ENCODE results near the gene CLECL1.
"Not testable (repeated sequence)": the region's sequence is repeated elsewhere in the genome, so short reads cannot be mapped to it uniquely, and the experiment has no call there.

The CLECL1 gene

DNA sequence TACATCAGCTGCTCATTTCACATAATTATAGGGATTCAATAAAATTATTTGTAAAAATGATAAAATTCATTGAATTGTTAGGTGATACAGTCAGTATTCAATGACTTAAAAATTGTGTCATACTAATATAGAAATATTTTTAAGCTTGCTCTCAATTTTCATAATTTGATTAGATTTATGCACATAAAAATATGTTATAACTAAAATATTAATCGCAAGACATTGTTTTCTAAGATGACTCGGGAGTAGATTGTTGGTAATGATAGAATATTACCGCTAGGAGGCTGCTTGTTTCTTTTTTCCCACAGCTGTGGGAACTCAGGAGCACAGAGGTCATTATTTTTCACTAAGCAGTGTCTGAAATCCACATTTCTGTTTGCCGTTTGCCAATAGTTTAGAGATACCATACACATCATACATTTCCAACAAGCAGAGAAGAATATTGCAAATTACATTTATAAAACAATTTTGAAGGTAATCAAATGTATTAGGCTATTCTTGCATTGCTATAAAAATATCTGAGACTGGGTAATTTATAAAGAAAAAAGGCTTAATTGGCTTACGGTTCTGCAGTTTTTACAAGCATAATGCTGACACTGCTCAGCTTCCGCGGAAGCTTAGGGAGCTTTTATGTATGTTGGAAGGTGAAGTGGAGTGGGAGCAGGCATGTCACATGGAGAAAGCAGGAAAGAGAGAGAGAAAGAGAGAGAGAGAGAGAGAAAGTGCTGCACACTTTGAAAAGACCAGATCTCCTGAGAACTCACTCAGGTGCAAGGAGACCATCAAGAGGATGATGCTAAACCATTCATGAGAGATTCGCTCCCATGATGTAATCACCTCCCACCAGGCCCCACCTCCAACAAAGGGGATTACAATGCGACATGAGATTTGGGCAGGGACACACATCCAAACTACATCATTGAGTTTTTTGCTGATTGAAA lies 18.6 kb upstream of the CLECL1 start:
- no peak for DNase-seq

DNA sequence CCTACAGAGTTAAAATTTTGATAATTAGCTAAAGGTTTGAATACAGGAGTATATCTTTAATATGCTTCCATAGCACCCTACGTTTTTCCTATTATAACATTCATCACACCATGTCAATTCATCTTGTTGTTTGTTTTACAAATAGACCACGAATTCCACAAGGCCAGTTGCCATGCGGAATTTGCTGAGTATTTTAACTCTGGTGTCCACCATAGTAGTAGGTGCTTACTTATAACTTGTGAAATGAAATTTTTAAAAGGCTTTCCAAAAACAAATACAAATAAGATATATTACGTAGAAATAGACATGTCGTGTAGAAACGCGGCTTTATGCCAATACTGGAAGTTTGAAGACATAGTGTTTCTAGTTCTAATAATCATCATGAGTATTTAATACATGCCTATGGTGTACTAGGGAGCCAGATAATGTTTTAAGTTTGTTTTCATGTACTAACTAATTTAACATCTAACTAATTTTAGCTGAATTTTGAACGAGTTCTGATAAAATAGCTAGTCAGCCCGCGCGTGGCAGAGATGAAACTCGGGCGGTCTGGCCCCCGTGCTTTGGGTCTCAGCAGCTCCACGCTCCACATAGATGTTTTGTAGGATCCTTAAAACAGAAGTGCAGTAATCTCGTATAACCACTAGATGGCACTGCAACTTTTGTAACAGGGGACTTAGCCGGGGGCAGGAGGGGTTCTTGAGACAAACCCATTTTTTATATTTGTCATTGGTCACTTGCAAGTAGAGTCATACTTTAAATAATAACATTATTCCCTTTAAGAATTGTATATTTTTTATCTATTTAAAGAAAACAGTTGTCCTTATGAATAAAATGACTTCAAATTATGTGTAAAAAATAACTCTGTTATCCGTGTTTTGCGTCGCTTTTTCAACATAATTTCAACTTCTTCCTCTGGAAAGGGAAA lies 17.6 kb upstream of the CLECL1 start:
- peak in 1 of 2 experiments; percentile 14 for DNase-seq

DNA sequence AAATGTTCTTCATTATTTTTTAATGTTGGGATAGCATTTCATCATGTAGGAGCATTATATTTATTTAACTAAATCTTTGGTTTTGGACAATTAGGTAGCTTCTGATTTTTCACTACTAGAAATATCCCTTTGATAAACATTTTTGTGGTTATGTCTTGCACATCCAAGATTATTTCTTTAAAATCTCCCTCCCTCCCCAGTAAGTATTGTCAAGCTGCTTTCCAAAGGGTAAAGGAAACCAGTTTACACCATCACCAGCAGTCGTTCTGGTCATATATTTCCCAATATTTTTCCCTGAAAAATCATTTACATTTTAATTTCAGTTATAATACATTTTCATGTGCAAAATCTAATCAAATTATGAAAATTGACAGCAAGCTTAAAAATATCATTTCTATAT lies 16.7 kb upstream of the CLECL1 start:
- no peak for DNase-seq

DNA sequence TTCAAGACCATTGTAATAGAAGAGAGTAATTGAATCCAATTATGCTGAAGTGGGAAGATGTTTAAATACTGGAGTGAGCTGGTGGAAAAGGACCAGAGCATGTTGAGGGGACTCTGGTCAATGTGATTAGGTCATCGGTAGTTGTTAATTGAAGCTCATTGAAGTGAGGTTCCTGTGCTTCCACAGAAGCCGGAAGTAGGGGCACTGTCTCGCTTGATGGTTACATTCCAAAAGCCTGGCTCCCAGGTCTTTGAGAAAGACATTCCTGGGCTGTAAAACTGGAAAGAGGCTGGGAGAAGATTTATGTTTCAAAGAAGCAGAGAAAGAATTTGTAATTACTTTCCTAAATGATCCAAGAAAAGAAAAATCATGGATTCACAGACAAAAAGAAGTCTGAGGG lies 12.3 kb upstream of the CLECL1 start:
- no peak for DNase-seq

DNA sequence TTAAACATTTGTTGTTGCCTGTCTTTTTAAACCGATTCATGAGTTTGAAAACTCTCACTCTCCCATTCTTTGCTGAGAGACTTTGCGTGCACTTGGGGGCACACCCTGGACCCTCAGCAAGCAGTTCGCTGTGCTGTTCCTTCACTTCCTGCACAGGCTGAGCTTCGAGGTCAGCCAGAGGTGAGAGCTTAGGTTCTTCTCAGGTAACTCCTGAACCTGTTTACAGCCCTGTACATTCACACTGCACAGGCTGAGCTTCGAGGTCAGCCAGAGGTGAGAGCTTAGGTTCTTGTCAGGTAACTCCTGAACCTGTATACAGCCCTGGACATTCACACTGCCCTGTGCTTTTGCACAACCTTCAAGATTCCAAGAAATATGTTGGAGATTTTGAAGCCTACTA lies 9.8 kb upstream of the CLECL1 start:
- no peak for DNase-seq

DNA sequence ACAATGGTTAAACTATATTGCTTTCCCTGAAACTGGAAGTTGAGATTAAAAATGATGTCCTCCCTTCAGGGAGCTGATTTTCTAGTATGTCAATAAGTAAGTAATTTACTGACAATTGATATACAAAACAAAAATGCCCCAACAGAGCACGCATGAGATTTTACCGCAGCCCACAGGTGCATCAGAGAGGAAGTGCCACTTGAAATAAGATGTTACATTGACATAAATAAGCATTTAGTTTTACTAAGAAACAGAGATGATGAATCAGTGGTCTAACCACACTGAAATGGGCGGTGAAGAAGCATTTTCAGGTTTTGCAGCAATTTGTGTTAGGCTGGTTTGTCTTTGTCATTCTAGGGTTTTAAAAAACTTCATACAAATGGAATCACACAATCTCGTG lies 8.8 kb upstream of the CLECL1 start:
- DNase-seq = no peak

DNA sequence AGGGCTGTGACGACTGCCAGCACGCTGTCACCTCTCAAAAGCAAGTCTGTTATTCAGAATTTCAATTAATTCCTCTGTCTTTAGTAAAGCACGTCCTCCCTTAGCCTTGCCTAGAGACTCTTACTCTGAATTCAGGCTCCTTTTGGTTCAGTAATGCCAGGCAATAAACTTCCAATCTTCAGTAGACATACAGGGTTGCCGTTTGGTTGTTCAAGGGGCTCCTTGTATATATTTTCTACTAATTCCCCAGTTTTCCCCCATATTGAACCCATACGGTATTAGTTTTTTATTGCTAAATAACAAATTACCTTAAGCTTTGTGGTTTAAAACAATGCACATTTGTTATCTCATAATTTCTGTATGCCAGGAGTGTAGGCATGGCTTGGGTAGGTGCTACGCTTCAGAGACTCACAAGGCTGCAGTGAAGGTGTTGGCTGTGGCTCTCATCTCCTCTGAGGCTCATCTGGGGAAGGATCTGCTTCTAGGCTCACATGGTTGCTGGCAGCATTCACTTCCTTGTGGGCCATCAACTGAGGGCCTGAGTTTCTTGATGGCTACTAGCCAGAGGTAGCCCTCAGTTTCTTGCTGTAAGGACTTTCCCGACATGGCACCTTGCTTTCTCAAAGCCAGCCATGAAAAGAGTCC lies 7.3 kb upstream of the CLECL1 start:
- no peak for DNase-seq

DNA sequence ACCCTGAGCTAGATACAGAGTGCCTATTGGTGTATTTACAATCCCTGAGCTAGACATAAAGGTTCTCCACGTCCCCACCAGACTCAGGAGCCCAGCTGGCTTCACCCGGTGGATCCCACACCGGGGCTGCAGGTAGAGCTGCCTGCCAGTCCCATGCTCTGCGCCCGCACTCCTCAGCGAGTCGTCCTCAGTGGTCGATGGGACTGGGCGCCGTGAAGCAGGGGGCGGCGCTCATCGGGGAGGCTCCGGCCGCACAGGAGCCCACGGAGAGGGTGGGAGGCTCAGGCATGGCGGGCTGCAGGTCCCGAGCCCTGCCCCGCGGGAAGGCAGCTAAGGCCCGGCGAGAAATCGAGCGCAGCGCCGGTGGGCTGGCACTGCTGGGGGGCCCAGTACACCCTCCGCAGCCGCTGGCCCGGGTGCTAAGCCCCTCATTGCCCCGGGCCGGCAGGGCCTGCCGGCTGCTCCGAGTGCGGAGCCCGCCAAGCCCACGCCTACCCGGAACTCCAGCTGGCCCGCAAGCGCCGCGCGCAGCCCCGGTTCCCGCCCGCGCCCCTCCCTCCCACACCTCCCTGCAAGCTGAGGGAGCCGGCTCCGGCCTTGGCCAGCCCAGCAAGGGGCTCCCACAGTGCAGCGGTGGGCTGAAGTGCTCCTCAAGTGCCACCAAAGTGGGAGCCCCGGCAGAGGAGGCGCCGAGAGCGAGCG lies 6.7 kb upstream of the CLECL1 start:
- DNase-seq = not testable (repeated sequence)

DNA sequence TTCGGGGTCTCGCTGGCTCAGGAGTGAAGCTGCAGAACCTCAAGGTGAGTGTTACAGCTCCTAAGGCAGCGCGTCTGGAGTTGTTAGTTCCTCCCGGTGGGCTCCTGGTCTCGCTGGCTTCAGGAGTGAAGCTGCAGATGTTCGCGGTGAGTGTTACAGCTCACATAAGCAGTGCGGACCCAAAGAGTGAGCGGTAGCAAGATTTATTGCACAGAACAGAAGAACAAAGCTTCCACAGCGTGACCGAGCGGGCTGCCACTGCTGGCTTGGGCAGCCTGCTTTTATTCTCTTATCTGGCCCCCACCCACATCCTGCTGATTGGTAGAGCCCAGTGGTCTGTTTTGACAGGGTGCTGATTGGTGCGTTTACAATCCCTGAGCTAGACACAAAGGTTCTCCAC lies 6.0 kb upstream of the CLECL1 start:
- DNase-seq = not testable (repeated sequence)

DNA sequence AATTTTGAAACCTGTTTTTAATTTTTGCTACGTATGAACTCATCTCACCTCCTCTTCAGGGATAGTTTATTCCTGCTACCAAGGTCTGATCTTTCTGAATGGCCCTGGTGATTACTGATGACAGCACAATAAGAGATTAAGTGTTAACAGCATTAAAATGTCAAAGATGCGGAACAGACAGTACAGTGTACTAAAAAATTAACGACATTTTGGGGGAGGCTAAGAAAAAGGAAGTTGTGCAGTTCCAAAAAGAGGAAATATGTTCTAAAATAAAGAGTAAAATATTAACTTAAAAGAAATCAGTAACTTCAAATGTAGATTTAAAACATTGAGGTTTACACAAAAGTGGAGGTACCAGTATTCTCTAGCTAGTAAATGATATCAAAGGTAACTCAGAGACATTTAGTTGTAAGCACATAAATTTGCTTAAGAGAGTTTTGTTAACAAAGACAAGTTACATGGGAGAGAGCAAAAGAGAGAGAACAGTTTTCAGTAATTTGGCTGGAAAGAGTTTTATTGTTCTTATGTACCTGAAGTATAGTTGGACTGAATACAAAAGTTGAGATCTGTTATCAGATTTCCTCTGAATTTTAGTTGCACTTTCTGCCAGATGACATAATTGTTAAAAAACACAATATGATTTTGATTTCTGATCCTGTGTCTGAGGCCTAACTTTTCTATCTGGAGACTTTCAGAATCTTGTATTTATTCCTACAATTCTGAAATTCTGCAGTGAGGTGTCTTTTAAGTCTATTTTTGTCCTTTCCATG lies 4.2 kb upstream of the CLECL1 start:
- no peak for DNase-seq

DNA sequence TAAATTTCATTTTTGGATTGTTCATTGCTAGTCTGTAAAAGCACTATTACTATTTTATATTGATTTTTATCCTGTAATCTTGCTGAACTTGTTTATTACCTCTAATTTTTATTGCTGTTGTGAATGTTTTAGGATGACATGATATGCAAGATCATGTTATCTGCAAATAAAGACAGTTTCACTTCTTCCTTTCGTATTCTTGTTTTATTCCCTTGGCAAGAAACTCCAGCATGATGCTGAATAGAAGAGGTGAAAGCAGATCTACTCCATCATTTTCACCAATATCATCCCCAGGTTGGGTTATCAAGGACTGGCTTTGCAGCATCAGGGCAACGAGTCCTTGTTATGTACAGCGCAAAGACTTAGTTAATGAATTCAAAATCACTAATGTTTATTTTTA lies 2.7 kb upstream of the CLECL1 start:
- no peak for DNase-seq

DNA sequence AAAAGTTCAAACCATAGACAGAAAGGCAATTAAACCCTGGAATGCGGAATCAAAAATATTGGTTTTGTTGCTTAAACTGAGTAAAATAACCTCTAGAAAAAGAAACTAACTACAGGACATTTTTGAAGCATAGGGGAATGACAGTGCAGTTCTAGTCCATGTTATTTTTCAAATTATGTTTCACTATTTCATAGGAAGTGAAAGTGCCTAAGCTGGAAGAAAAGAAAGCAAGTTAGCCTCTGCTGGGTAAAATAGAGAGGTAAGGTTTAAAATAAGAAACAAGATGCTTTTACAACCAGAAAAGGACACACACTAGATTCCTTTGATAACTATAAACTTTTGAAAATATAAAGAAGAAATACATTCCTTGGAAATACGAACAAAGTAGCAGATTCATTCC lies 1.1 kb downstream of the CLECL1 start:
- no peak for DNase-seq

DNA sequence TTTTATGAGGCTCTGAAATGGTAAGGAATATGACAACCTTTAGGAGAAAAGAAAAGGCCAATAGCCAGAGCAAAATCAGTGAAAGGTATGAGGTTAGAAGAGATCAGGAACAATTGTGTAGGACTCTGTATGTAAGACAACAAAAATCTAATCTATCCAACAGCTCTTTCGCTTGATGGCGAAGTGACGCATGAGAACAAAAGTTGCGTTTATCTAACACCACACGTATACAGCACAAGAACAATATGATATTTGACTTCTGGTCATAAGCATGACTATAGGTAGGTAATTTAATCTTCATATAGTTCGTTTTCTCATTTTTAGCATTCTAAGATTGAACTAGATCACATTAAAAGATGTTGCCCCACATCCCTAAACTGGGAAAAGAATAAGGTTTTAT lies 1.5 kb downstream of the CLECL1 start:
- no peak for DNase-seq

DNA sequence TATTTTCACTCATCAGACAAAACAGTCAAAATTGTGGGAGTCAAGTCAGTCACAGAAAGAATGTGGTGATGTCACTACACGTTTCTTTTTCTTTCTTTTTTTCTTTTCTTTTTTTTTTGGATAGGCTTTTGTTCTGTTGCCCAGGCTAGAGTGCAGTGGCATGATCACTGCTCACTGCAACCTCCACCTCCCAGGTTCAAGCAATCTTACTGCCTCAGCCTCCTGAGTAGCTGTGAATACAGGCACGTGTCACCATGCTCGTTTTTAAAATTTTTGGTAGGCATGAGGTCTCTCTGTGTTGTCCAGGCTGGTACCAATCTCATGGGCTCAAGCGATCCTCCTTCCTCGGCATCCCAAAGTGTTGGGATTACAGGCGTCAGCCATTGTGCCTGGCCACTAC lies 2.3 kb downstream of the CLECL1 start:
- DNase-seq = no peak

DNA sequence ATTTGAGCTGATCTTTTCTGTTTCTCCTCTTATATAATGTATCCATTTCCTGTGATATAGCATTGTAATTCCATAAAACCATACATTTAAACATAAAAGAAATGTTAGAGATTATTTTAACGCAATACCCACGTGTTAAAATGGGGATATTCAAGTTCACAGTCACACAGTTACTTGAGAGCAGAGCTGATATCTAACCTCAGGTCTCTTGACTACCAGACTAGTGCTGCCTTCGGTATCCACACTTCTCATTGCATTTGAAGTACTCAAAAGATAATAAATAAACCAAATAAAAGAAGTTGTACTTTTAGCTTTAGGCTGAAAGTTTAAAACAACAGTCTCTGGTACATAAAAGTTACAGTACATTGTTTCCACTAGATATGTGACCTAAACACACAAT lies 2.9 kb downstream of the CLECL1 start:
- DNase-seq = no peak

DNA sequence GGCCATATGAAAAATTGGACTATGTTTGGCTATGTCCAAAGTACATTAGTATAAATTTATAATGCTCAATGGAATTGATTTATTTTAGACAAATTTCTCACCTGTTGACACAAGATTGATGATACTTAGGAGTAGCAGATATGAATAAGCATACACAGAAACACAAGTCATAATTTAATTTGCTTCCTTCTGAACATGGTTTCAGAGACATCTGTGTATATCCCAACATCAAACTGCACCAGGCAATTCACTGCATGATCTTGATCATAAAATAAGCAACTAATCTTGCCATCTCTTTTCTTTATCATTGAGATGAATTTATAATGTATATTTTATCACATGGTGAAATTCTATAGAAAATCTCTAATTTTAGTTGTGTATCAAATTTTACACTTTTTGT lies 3.8 kb downstream of the CLECL1 start:
- DNase-seq = no peak

DNA sequence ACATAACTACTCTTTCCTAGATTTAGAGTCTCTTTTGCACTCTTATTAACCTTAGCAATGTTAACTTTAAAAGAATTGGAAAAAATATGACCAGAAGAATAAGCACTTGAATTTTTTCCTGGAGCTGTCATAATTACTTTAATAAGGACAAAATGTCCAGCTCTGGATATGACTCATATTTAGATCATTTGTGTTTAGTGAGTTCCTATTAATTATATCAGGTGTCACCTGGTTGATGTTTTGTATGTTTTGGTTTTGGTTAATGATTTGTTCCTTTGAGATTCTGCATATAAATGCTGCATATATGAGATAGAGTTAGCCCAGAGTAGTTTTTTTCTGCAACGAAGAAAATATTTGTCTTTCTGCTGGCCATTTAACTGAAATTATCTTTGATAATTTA lies 5.1 kb downstream of the CLECL1 start:
- no peak for DNase-seq

DNA sequence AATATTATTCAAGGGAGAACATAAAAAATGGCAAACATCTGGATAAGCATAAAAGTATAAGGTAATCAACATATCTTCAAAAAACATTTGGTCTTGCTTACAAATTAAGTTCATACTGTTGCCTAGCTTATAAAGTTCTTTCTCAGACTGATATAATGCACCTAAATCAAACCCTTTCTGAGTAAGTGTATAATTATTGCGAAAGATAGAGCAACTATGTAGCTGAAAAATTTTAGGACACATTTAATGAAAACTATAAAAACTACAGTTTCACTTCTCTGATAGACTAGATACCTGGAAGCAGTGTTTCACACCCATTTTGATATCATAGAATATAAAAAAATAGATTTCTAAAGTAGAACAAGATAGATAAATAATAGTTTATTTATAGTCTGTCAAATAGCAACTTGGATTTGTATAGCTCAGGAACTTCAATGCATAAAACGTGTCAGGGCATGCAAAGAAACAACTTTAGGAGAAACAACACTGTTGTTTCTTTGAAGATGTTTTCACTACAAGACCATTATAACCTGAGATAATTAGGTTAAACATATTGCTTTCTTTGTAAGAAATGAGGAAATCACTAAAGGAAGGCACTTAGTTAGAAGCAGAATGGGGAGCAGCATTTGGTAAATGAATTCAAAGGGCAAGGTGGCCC lies 7.6 kb downstream of the CLECL1 start:
- no peak for DNase-seq

DNA sequence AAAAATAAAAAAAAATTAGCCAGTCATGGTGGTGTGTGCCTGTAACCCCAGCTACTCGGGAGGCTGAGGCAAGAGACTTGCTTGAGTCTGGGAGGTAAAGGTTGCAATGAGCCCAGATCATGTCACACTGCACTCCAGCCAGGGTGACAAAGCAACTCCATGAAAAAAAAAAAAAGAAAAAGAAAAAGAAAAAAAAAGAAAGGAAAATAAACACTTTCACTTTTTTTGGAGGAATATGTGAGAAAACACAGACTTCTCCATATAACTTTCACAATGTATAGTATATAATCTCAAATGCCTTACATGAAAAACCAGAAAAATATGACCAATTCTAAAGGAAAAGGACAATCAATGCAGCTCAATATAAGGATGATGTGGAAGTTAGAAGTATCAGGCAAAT lies 8.9 kb downstream of the CLECL1 start:
- DNase-seq = no peak

DNA sequence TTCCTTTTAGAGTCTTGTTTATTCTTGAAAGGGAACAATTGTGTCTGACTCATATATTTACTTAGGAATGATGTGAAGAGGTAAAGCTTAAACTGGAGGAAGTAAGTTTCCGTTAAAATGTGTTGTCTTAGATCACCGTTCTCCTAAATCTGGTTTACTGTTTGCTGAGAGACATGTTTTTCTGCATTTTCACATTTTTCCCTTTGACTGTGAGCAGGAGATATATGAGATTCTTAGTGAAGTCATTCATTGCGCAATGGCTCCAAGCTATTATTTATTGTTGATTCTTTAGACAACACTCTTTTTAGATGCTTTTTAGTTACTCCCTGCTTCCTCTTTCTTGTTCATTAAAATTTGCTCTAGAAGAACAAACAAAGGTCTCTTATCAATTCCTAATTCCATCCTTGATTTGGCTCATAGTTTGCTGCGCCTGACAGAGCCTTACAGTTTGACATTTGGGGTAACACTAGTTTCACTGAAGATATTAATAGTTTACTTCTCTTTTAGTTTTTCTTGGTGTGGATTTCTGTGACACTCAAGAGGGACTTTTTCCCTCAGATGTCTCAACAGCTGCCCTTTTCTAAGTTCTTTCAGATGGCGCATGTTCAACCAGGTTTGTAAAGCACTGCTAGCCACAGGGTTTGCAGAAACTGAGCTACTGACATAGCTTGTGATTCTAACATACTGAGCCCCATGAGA lies 11.4 kb downstream of the CLECL1 start:
- DNase-seq = no peak

DNA sequence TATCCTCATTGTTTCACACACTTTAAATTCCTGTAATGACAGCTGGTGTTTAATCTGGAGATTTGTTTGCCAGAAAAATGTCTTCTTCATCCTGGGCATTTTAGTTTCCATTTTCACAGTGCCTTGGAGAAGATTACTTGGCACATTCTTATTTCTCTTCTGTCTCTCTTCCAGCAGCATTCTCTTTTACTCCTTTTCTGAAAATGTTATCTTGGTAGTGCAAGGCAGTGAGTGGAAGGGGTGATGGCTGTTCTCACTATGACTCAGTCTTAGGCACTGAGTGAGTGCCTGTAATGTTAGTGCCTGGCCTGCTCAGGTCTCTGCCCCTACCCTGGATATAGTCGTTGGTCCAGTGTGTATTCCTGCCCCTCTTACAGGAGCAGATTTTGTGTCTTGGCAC lies 13.1 kb downstream of the CLECL1 start:
- DNase-seq = no peak

Data from NCI-H187 (cell line).